NCI-H1417 (cell line): Measurements from ENCODE around the gene R3HDM1.
A peak's percentile ranks its signal among the peaks of the same experiment; 100 is the strongest.
"Not testable (repeated sequence)": the region's sequence is repeated elsewhere in the genome, so short reads cannot be mapped to it uniquely, and the experiment has no call there.

Source experiments
- DNase-seq, 3 experiments: peaks; one replicate each; lab custom pipeline; 2025; lab: John Stamatoyannopoulos, UW

Gene R3HDM1

GRCh38 chr2:135709992-135710391, 178.7 kb downstream of the R3HDM1 start:
- peak; percentile 8 to 73 (median 40) for DNase-seq

DNA sequence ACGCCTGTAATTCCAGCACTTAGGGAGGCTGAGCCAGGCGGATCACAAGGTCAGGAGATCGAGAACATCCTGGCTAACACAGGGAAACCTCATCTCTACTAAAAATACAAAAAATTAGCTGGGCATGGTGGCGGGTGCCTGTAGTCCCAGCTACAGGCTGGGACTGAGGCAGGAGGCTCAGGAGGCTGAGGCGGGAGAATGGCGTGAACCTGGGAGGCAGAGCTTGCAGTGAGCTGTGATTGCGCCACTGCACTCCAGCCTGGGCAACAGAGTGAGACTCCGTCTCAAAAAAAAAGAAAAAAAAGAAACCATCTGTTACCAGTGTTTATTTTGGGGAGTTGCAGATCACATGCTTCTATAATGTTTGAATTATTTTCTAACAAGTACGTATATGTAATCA, 183.8 kb downstream of the R3HDM1 start:
- not testable (repeated sequence) for DNase-seq

- DNase-seq = no peak
These were observed 196.9 kb downstream of the R3HDM1 start for GRCh38 chr2:135728064-135728743.

GRCh38 chr2:135732561-135732960, 201.3 kb downstream of the R3HDM1 start:
- DNase-seq = no peak

GRCh38 chr2:135733045-135733444, 201.8 kb downstream of the R3HDM1 start:
- DNase-seq = no peak

DNA sequence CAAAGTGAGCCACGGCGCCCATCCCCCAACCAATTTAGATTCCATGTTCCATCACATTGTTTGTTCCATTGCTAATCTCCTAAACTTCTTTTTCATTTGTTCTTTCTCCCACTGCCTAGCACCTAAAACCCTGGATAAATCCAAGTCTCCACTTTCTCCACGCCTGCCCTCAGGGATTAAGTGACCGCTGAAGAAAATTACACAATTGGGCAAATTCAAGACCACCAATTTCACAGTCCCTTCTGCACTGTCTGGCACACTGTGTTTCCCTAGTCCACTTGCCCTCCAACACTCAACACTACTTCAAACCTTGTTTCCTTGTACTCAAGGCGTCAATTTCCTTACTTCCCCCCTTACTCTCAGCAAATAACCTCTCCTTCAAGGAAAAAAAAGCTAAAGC, 205.3 kb downstream of the R3HDM1 start:
- no peak for DNase-seq

- no peak for DNase-seq
These were observed 208.9 kb downstream of the R3HDM1 start for GRCh38 chr2:135740206-135740605.

GRCh38 chr2:135741043-135741394, 209.7 kb downstream of the R3HDM1 start:
- no peak for DNase-seq

- peak; percentile 93 to 99 (median 96) for DNase-seq
These were observed 210.4 kb downstream of the R3HDM1 start, which contains the start of gene UBXN4 for GRCh38 chr2:135741395-135742324. Gene UBXN4, plus strand, starts transcription at chr2:135741855. Its CDS starts 75 bp downstream, at chr2:135741930.

DNA sequence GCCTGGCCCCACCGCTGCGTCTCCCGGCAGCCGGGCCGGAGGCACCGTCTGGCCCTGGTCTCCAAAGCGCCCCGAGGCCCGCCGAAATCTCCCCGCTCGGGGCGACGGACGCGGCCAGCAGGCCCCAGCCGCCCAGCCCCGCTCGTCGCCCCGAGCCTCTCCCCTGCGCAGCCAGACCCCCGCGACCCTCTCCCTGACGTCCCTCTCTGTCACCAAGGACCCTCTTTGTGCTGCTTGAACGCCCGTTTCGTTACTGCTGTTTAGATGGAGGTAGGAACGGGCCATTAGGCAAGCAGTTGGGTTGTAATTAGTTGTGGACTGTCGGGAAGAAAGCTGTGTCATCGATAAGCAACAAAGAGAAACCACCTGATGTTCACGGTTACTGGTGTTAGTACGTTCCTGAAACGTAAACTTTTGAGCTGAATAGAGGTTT, 211.1 kb downstream of the R3HDM1 start:
- DNase-seq = peak; percentile 27 to 85 (median 82)

GRCh38 chr2:135743860-135744259, 212.6 kb downstream of the R3HDM1 start:
- DNase-seq = no peak

- peak in 1 of 3 experiments; percentile 10 for DNase-seq
These were observed 213.6 kb downstream of the R3HDM1 start for GRCh38 chr2:135744760-135745314.

GRCh38 chr2:135745545-135745944, 214.3 kb downstream of the R3HDM1 start:
- DNase-seq = no peak

DNA sequence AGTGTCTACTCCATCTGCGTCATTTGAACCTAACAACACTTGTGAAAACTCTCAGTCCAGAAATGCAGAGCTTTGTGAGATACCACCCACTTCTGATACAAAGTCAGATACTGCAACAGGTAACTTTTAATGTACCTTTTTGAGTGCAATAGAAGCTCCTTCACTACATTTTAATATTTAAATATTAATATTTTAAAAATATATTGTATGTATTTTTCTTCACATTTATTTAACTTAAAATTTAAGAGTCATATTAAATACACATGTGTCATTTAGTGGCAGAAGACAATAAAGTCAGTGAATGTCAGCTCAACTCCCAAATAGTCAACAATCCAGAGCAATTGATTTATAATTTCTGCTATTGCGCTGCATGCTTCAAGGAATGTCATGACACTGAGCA, 224.3 kb downstream of the R3HDM1 start:
- DNase-seq = no peak

- DNase-seq = no peak
These were observed 225.4 kb downstream of the R3HDM1 start for GRCh38 chr2:135756692-135757091.

DNA sequence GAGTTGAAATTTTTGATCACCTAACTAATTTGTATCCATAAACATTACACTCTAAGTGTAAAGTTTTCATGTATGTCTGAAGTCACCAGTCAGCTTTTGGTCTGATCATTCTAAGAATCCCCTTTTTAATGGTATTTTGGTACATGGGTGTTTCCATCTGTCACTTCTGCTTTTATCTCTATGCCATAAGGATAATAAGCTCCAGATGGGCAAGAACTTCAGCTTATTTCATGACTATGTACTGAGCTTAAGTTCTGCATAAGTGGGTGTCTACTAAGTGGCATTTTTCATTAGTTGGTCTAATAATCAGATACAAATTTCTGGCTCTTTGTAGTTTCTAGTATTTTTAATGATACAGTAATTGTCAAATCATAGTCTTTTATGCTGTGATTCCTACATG, 230.7 kb downstream of the R3HDM1 start:
- no peak for DNase-seq

GRCh38 chr2:135762530-135762929, 231.2 kb downstream of the R3HDM1 start:
- DNase-seq = no peak

DNA sequence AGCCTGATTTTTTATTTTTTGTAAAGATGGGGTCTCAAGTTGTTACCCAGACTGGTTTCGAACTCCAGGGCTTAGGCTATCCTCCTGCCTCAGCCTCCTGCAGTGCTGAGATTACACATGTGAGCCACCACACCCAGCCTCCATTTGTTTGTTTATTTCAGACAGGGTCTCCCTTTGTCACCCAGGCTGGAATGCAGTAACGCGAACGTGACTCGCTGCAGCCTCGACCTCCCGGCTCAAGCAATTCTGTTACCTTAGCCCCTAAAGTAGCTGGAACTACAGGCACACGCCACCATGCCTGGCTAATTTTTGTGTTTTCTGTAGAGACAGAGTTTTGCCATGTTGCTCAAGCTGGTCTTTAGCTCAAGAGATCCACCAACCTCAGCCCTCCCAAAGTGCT, 237.6 kb downstream of the R3HDM1 start:
- DNase-seq = no peak

DNA sequence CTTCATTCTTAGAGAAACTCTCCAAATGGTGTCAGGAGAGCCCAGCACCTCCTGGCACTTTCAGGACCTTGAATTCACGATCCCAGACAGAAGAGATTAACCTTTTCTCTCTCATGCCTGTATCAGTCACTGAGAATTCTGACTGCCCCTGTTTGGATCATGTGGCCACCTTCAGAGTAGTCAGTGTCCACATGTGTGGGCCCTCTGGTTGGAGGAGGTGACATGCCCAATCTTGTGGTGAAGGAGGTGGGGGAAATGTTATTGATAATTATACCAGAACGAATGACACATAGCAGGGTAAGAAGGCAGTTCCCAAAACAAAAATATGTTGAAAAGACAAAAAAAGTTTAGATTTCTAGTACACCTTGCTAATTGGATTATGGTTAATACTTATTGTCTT, 242.0 kb downstream of the R3HDM1 start:
- DNase-seq = no peak

- DNase-seq = no peak
These were observed 242.6 kb downstream of the R3HDM1 start for GRCh38 chr2:135773917-135774316.
